Endometrial microvascular endothelial cells (primary cell): ENCODE measurements around the gene TMC1. TPM values are rescaled to one million over a fixed set of nuclear protein-coding genes. Genes with fewer than 3 reads are reported as not detected.

Experiments used
- in situ Hi-C: cut with HindIII; loops from 2 replicates; pipeline ENCODE4 v1.10.0; 2017; ENCODE audit warnings: low sequenced_read_pairs, low pct_unique_long_range_greater_than_20kb; ENCODE audit errors: inconsistent ontology term
- total RNA-seq: library from RNA; depleted of rRNA; stranded (reverse); fragments of >200 nt; gene quantifications from one replicate; pipeline ENCODE4 v1.2.3, GENCODE V29; 2015; ENCODE audit errors: inconsistent ontology term

Gene TMC1
- total RNA-seq, 1 donor from 2014 or later = not detected

- in situ Hi-C loops = no loop called here
Observed at GRCh38 chr9:72563806-72564205, 42.4 kb downstream of the TMC1 start.

DNA sequence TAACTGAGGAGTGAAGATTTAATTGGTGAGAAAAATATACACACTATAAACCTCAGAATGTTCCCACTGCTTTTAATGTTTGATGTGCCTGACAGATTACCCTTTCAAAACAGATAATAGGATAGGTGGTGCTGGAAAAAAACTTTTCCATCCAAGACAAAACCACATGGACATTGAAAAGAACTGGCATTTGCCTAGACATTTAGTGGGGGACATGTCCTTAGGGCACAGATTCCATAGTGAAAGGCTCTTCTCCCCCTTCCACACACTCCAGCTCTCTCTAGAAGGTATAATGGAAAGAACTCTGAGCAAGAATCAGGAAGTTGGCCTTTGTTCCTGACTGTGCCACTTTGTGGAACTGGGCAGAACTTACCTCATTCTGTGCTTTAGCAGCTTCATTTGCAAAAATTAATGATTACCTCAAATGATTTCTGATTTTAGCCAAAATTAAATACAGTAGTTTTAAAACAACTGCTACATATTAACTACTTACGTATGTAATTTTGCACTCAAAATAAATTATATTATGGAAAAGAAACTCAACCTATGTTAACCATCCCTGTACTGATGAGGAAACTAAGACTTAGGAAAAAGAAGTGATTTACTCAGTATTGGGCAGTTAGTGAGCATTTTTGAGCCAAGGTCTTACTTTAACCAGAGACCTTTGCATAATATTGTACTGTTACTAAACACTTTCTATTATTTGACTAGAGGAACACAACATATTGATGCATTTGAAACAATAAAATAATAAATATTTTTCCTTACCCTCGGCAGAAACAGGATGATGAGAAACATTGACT, 43.3 kb downstream of the TMC1 start:
- in situ Hi-C loops = no loop called here

- in situ Hi-C loops = no loop called here
Observed at GRCh38 chr9:72565535-72565934, 44.1 kb downstream of the TMC1 start.

DNA sequence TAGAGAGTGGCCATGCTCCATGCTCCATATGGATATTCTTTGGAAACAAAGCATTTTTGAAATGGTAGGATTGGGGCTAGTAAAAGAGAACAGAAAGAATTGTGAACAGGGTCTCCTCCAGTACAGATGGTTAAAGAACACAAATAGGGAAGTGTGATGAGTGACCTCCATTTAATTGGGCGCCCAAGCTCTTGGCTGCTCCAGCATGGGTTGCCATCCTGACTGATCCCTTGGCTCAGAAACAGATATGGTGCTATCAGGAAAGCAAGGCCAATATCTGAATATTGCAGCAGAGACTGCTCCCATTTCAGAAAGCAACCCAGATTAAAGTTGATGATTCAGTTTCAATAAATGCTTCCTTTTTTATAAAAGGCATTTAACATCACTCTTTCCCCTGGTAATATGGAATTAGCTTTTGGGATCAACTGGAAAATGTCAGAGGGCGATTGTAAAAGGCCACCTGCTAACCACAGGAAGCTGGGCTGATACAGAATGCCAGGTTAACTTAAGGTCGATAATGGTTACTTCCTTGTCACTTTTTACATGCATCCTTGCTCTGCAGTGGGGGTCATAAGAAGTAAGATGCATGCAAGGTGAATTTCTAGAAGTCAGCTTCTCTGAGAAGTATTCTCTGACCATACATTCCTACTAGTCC, 52.9 kb downstream of the TMC1 start:
- in situ Hi-C loops = no loop called here

DNA sequence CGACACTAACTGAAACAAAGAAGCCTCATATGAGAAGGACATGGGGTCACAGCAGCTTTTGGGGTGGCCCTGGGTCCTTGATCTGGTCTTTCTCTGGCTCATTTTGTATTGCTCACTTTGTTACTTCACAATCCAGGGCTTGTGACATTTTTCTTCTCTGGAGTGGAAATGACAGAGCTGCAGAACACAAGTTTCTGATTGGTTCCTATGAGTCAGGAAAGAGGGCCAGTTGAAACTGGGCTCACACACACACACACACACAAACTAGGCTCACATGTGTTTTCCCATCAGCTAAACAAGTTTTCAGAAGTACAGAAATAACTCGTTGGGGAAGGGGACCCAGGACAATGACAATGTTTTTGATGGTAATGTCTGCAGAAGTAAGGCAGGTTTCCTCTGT, 54.3 kb downstream of the TMC1 start:
- in situ Hi-C loops = no loop called here

- in situ Hi-C loops = no loop called here
Observed at GRCh38 chr9:72576087-72576486, 54.7 kb downstream of the TMC1 start.

GRCh38 chr9:72577212-72577753, 55.9 kb downstream of the TMC1 start:
- in situ Hi-C loops = no loop called here

DNA sequence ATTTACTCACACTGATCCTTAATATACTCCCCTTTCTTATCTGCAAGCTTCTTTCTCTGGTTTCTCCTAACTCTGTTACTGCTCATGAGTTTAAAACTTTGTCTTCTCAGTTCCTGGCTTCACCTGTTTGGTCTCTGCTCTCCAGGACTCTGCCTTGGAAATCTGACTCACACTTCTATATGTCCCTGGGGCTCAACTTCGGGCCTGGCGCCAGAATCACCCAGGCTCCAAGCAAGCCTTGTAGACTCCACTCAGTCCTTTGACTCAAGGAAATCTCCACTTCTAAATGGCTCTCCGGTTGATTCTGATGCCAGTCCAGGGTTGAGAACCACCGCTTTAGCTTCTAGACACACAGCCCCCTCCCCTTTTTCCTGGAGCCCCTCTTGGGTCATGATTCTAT, 57.8 kb downstream of the TMC1 start:
- in situ Hi-C loops = no loop called here

GRCh38 chr9:72579880-72580550, 58.6 kb downstream of the TMC1 start:
- in situ Hi-C loops = no loop called here

DNA sequence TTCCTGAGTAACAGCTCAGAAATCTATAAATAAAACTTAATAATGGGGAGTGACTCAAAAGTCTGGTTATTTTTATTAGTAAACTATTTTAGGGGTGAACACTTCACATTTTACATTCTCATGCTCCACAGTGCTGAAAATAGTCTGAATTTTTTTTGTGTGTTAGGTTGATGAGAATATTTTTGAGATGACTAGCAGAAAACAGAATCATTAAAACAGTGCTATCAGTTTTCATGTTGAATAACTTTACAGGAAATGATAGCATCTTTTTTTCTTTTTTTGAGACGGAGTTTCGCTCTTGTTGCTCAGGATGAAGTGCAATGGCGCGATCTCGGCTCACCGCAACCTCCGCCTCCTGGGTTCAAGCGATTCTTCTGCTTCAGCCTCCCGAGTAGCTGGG, 60.3 kb downstream of the TMC1 start:
- in situ Hi-C loops = no loop called here

DNA sequence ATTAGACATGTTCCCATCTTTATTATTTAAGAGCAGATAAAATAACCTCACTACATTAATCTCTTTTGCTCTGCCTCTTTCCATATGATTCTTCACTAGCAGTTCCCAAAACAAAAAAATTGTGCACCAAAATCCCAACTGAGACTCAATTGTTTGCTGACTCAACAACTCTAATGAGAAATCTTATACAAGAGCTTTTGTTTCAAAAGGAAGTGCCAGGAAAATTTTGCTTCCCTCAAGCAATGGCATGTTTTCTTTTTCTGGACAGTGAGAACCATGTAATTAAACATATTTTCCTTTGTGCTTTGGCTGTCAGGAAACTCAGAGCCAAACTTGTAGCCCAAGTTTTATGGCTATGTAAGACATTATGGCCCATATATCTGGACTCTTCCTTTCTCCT, 62.0 kb downstream of the TMC1 start:
- in situ Hi-C loops = no loop called here

DNA sequence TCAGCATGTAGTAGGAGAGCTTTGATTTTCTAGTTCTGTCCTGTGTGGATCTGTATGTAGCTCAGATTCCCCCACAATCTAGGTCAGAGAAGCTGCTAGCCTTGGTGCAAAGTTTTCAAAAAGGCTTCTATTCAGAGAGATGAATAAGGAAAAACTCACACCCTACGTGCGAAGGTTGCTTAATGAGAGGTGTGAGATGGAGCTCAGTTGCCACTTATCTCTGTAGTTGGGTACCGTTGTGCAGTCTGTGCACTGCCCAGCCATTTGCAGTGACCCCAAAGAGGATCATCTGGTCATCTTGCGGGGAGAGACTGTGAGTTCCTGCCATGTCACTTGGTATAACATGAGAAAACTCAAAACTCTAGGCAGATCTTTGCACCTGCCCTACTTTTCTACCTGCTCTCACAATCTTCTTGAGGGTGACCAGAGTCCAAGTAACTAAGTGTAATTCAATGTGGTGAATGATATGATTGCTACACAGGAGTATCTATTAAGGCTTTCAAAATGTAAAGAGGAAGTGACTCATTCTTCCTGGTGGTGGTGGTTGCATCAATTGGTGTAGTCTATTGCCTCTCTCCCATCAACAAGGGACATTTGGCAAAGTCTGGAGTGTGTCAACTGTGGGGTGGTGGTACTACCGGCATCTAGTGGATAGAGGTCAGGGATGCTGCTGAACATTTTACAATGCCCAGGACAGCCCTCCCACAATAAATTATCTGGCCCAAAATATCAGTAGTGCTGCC, 65.2 kb downstream of the TMC1 start:
- in situ Hi-C loops = no loop called here

GRCh38 chr9:72588336-72588735, 66.9 kb downstream of the TMC1 start:
- in situ Hi-C loops = no loop called here

DNA sequence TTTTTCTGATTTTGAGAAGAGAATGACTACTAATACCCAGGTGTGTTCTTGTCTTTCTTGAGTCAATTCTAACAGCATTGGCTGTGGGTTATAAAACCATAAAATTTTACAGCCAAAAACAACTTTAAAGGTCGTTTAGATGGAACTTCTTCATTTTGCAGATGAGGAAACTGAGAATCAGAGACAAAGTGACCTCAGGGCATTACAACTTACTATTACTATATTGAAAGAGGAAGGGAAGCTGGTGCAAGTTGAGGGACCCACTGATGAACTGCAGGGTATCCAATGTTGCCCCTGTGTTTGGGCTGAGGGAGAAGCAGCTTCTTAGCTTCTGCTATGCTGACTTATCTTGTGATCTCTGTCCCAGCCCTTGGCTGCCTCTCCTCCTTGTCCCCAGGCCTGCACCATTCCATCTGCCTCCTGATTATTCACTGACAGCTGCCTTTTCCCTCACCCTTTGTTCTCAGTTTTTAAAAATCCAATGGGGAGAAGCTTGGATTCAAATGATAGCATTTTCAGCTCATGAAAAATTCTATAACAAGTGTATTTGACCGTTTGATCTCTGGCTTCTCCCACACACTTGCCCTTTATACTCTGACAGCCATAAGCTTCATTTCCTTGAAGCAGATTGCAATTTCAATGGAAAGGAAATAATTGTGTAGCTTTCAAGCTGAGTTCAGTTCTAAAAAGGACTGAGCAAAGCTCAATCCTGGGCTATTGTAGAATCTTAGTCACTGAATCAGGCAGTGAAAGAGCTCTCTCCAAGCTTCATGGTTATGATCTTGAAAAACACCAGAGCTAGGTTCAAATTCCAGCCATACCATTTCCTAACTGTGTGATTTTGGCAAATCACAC, 68.5 kb downstream of the TMC1 start:
- in situ Hi-C loops = no loop called here

- in situ Hi-C loops = no loop called here
Observed at GRCh38 chr9:72590824-72591223, 69.4 kb downstream of the TMC1 start.

DNA sequence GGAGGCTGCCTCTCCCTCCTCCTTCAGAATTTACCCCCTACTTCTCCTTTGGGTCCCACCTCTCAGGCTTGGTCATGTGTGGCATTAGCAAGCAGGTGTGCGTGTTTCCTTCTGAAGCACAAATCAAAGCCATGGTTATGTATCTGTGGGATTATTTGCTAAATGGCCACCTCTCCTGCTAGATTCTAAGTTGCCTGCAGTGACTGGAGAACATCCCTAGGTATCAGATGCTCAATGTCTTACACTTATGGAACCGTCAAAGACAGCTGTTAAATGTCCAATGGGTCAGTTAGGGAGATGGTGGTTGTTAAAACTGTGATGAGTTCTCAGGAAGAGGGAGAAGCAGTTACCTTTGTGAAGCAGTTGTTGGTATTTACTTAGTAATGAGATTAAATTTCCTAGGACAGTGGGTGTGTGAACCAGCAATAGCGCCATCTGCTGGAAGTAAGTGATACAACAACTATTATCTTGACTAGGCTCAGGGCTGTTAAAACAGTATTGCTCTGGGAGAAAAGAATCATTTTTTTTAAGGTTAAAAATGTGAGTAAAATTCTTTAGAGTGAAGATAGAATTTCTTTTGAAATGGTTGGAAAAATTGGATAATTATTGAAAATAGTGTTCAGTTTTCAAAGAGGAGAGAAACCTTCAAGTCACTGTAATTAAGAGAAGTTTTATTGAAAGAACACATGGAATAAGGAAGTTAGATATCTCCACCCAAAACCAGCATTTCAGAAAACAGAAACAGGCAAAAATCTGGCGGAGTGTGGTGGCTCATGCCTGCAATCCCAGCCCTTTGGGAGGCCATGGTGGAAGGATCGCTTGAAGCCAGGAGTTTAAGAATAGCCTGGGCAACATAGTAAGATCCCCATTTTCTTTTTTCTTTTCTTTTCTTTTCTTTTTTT, 71.3 kb downstream of the TMC1 start:
- in situ Hi-C loops = no loop called here

- in situ Hi-C loops = no loop called here
Observed at GRCh38 chr9:72596451-72597180, 75.2 kb downstream of the TMC1 start.
